AG04449 (cell line): ENCODE measurements around the gene CCDC127.

Experiments used
- CTCF ChIA-PET: fragments of 350-600 bp; formaldehyde crosslinking; extraction: SDS; loops from one replicate; lab custom pipeline; 2021; ENCODE audit warnings: antibody characterized with exemption; lab: Yijun Ruan, JAX
- POLR2A ChIA-PET: fragments of 400-600, 350-600 bp; formaldehyde crosslinking; extraction: SDS; loops from one replicate; lab custom pipeline; 2020; ENCODE audit warnings: antibody characterized with exemption, inconsistent platforms; lab: Yijun Ruan, JAX
- DNase-seq: peaks from one replicate; pipeline ENCODE4 v3.0.0-alpha.2; 2010; ENCODE audit warnings: low read depth, low spot score
- H3K4me3 ChIP-seq: 2 replicates; pipeline ENCODE4 v1.5.1; 2011; ENCODE audit warnings: low read depth, mild to moderate bottlenecking, control low read depth, low read length
- TF ChIP-seq, protein P1 (sequence below): IDR thresholded peaks from one replicate; pipeline ENCODE4 v1.5.1; 2011; ENCODE audit warnings: mild to moderate bottlenecking, moderate library complexity, low read length, control low read depth, inconsistent platforms; ENCODE audit not compliant: insufficient read depth; ENCODE audit errors: missing control alignments

The CCDC127 gene

DNA sequence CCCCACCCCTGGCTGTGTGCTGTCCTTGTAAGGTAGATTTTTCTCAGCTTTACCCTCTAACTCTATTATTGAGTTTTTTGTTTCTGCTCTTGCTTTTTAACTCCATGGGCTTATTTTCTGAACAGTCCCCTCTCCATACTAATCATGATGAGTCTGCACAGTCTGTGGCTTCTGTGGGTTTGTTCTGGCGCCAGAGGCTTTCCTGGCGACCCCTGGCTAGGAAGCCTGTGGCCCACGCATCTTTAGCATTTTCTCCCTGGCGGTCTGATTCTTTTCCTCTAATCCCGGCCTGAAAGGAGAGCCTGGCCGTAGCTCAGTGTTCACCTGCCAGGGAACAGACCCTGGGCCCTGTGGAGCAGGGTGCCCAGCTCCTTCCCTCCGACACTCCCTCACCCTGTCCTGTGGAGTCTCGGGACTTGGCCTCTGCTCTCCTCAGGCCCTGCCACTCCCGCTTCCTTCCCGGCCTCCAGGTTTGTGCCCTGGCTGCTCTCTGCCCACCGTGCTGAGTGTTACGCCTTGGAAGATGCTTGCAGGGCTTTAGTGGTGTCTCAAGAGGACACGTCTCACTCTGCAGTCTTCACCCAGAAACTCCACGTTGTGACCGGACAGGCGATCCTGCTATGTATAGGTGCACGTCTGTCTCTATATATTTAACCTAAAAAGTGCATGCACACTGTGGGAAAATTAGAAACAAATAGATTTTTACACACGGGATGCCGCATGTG is 58.3 kb downstream of the CCDC127 start:
- POLR2A ChIA-PET, result interaction anchor here (1.6 kb wide), 1 partner anchor 9 kb away, joined by 4 read pairs; no protein-coding TSS in a partner anchor
- CTCF ChIA-PET, result no interaction called here
- peak; percentile 5 for DNase-seq
- H3K4me3 ChIP-seq, result no peak overlapping the region
- TF ChIP-seq, protein P1, sequence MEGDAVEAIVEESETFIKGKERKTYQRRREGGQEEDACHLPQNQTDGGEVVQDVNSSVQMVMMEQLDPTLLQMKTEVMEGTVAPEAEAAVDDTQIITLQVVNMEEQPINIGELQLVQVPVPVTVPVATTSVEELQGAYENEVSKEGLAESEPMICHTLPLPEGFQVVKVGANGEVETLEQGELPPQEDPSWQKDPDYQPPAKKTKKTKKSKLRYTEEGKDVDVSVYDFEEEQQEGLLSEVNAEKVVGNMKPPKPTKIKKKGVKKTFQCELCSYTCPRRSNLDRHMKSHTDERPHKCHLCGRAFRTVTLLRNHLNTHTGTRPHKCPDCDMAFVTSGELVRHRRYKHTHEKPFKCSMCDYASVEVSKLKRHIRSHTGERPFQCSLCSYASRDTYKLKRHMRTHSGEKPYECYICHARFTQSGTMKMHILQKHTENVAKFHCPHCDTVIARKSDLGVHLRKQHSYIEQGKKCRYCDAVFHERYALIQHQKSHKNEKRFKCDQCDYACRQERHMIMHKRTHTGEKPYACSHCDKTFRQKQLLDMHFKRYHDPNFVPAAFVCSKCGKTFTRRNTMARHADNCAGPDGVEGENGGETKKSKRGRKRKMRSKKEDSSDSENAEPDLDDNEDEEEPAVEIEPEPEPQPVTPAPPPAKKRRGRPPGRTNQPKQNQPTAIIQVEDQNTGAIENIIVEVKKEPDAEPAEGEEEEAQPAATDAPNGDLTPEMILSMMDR, result no peak

DNA sequence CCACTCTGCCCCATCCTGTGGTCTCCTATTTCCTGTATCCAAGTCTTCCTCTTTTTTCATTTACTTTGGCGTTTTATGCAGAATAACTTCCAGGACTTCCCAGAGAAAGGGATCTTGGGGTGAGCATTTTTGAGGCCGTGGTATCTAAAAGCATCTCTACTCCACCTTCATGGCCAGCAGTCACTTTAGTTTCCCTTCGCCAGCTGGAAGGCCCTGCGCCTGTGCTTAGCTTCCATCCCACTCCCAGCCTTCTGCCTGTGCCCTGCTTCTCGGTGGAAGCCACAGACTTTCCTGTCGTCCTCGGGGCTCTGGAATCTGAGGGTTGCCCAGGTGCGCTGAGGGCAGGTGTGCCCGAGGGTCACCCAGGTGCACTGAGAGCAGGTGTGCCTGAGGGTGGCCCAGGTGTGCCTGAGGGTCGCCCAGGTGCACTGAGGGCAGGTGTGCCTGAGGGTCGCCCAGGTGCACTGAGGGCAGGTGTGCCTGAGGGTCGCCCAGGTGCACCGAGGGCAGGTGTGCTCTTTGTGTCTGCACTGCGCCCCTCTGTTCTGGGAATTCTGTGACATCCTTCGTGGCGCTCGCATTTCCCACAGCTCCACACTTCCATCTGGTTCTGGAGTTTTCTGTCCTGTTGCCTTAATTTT is 59.0 kb downstream of the CCDC127 start:
- CTCF ChIA-PET, result no interaction called here
- TF ChIP-seq, protein P1, result no peak
- H3K4me3 ChIP-seq, result no peak overlapping the region
- DNase-seq, result no peak
- POLR2A ChIA-PET, result interaction anchor here (1.6 kb wide), 1 partner anchor 9 kb away, joined by 4 read pairs; no protein-coding TSS in a partner anchor

DNA sequence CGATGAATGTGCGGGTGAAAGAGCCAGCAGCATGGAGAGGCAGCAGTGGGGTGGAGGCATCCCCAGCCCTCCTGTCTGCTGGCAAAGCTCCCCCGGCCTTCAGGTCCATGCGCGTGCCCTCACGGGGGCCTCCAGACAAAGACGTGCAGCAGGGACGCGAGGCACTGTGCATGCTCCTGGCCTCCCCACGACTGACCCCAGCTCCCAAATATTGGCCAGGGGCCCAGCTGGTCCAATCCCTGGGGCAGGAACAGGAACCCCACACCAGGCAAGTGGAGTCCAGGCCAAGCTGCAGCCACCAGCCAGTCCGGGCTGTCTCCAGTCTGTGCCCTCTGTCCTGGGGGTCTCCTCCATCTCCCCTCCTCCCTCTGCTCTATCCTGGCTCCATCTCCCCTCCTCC is 60.2 kb downstream of the CCDC127 start:
- no peak overlapping the region for H3K4me3 ChIP-seq
- TF ChIP-seq, protein P1, result no peak
- ChIA-PET CTCF (no interaction called here), POLR2A (no interaction called here)
- DNase-seq, result no peak

DNA sequence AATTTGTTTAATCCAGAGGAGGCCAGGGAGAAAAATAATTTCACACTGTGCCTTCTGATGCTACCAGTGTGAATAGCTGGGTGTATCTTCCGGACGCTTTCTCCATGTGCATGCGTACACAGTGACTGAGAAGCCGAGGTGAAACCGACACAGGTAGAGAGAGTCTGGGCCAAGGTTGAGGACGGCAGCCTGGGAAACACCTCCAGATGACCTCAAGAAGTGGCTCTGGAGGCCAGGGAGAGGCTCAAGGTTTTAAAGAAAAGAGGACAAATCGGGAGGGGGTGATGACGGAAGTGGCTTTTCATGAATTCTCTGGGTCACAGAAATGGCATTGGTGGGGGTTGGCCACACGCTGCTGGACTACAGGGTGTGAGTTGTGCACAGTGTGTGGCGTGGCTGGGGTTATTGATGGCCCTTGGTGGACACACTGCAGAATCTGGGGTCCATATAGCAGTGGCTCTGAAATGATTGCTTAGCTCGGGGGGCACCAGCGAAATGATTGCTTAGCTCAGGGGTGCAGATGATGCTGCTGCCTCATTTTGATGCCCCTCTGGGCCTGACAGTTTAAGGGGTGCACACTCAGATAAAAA is 60.7 kb downstream of the CCDC127 start:
- TF ChIP-seq, protein P1, result no peak
- POLR2A ChIA-PET, result no interaction called here
- DNase-seq, result no peak
- no peak overlapping the region for H3K4me3 ChIP-seq
- CTCF ChIA-PET, result no interaction called here

DNA sequence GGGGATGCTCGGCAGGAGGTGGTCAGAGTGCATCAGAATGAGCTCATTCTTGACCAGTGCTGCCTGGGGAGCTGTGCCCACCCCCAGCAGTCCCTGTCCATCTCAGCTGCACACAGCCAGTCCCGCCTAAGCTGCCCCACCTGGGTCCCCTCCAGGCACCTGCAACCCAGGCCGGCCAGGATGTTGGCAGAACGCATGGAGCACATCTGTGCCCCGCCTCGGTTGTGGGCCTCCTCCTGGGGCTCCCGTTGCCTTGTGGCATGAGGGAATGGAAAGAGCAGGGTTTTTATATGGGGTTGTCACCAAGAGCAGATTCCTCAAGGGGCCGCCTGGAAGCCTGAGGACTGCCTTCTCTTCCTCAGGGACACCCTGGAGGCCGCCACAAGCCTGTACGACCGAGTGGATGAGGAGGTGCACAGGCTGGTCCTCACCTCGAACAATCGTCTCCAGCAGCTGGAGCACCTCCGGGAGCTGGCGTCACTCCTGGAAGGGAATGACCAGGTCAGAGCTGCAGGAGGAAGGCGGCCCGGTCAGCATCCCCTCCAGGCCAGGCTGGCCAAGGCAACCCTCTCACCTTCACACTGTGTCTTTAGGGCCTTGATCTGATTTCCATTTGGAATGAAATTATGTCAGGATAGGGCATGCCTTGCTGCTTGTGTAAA is 61.4 kb downstream of the CCDC127 start:
- TF ChIP-seq, protein P1, result no peak
- no peak for DNase-seq
- H3K4me3 ChIP-seq, result no peak overlapping the region
- CTCF ChIA-PET, result no interaction called here
- POLR2A ChIA-PET, result no interaction called here
